GM21390 (cell line): ENCODE data around the gene XRN2.
A peak's percentile ranks its signal among the peaks of the same experiment; 100 is the strongest.

Source experiments
- ATAC-seq: cut with Tn5 transposase; IDR thresholded peaks from one replicate; pipeline ENCODE4 v1.9.1; 2021; ENCODE audit not compliant: unreplicated experiment

XRN2 gene, protein sequence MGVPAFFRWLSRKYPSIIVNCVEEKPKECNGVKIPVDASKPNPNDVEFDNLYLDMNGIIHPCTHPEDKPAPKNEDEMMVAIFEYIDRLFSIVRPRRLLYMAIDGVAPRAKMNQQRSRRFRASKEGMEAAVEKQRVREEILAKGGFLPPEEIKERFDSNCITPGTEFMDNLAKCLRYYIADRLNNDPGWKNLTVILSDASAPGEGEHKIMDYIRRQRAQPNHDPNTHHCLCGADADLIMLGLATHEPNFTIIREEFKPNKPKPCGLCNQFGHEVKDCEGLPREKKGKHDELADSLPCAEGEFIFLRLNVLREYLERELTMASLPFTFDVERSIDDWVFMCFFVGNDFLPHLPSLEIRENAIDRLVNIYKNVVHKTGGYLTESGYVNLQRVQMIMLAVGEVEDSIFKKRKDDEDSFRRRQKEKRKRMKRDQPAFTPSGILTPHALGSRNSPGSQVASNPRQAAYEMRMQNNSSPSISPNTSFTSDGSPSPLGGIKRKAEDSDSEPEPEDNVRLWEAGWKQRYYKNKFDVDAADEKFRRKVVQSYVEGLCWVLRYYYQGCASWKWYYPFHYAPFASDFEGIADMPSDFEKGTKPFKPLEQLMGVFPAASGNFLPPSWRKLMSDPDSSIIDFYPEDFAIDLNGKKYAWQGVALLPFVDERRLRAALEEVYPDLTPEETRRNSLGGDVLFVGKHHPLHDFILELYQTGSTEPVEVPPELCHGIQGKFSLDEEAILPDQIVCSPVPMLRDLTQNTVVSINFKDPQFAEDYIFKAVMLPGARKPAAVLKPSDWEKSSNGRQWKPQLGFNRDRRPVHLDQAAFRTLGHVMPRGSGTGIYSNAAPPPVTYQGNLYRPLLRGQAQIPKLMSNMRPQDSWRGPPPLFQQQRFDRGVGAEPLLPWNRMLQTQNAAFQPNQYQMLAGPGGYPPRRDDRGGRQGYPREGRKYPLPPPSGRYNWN

GRCh38 chr20:21303061-21303871 is at the start of gene XRN2:
Gene XRN2, plus strand, starts transcription at chr20:21303331. Its CDS starts 68 bp downstream, at chr20:21303399.
- ATAC-seq = peak; percentile 94

- ATAC-seq = no peak
Observed at GRCh38 chr20:21257192-21257591, 45.9 kb upstream of the XRN2 start.

- ATAC-seq = no peak
Observed at GRCh38 chr20:21258411-21258810, 44.7 kb upstream of the XRN2 start.

DNA sequence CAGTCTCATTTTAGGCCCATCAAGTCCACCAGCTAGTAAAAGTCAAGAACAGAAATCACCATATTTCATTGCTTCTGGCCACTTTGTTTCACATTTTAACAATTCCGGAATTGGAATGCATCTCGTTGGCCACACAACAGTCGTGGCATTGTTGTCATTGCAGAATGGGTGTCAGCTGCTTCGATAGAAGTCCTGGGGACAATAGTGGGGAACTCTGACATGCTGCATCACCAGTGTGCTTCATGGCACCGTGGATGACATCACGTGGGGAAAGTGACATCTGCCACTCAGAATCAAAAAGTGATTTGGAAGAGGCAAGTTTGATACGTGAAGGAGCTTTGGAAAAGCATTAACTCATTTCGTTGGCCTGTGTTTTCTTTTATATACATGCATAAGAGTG is 43.8 kb upstream of the XRN2 start:
- ATAC-seq = no peak

- ATAC-seq = no peak
Observed at GRCh38 chr20:21262812-21263211, 40.3 kb upstream of the XRN2 start.

DNA sequence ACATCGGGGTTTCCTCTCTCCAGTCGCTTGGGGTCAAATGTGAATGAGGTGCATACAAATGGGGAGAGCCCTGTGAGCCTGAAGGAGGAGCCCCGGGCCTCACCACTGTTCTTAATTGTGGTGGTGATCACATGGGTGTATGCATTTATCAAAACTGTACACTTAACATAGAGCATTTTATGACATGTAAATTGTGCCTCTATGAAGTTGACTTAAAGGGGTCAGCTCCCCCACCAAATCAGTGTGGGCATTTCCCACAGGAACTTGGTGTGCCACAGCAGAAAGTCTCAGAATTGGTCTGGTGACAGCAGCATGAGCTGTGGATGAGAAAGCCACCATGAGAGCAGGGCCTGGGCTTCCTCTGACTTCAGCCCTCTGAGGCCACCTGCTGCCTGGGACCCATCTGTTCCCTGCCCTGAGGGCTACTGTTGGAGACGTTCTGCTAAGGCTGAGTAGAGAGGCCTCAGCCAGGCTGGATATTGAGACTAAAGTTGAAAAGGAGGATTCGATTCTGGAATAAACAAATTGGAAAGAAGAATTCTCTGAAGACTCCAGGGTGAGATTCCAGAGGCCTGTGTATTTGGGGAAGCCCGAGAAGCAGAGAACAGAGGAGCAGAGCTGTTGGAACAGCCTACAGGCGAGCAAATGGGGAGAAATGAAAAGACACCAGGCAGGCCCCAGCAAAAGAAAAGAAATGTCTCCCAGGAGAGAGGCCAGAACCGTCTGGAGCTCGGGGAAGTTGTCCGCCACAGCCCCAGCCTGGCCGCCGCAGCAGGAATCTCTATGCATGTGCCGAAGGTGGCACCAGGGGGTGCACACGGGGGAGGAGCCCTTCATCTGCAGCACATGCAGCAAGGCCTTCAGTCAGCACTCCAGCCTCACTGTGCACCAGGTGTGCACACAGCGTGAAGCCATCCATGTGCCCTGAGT is 37.6 kb upstream of the XRN2 start:
- ATAC-seq = no peak

DNA sequence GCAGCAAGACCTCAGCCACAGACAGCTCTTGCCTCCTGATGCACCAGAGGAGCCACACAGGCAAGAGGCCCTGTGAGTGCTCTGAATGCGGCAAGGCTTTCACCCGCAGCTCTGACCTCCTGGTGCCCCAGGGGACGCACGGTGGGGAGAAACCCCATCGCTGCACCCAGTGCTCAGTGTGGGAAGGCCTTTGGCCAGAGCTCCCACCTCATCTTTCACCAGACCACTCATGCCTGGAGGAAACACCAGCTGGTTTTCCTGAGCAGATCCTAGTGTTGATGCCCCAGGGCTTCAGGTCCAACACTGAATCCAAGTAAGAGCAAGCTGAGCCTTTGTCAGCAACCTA is 37.0 kb upstream of the XRN2 start:
- ATAC-seq = no peak

GRCh38 chr20:21269772-21270171 is 33.4 kb upstream of the XRN2 start:
- ATAC-seq = no peak

GRCh38 chr20:21270806-21271205 is 32.3 kb upstream of the XRN2 start:
- ATAC-seq = no peak

- peak; percentile 58 for ATAC-seq
Observed at GRCh38 chr20:21272279-21272678, 30.9 kb upstream of the XRN2 start.

DNA sequence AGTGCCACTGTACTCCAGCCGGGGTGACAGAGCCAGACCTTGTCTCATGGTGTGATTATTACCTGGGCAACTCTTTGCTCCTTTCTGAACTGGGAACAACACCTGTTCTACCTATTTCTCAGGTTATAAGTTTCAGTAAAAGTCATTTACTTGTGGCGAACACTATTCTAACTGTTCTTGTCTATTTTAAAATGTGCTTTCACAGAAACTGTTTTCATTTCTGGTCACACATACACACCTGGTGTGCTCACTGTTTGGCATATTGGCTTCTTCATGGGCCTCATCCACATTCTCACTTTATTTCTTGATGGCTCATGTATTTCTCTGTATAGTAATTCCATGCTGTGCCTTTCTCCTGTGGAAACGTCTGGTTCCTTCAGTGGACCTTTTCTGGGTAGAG is 30.5 kb upstream of the XRN2 start:
- ATAC-seq = peak; percentile 59

DNA sequence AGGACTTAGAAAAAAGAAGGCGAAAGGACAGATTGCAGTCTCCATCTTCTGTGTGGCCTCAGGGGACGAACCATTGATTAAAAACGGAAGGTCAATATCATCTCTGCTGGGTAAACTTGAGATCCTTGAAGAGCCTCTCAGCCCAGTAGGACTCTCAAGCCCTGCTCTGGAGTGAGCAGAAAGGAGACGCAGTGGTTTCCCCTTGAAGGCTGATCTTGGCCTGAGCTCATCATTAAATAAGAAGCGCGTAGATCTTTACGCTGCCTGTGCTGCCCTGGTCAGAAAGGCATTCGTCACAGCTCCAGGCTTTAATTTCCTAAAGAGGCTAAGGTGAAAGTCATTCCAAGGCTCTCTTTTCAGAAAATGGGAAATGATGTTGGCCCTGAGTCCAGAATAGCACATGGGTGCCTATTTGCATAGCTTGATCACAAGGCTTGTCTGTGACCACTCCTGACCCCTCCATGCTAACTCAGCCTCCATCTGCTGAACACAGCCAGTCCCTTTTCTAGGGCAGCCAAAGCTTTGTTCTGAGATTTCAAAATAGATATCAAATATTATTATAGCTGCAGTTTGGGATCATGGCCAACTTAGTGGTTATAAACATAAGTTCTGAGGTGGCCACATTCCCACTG is 29.3 kb upstream of the XRN2 start:
- no peak for ATAC-seq

DNA sequence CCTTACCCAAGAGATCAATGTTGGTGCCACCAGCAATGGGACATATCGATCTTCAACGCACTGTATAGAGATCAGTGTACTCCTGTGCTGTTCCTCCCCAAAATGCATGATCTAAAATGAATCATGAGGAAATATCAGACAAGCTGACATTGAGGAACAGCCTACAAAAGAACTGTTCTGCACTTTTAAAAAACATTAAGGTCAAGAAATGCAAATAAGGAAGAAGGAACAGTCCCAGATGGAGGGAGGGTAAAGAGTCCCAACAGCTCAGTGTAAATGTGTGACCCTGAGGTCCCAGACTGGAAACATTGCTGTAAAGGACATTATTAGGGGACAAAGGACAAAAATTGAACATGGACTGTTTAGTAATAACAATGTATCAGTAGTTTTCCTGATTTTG is 24.3 kb upstream of the XRN2 start:
- no peak for ATAC-seq

DNA sequence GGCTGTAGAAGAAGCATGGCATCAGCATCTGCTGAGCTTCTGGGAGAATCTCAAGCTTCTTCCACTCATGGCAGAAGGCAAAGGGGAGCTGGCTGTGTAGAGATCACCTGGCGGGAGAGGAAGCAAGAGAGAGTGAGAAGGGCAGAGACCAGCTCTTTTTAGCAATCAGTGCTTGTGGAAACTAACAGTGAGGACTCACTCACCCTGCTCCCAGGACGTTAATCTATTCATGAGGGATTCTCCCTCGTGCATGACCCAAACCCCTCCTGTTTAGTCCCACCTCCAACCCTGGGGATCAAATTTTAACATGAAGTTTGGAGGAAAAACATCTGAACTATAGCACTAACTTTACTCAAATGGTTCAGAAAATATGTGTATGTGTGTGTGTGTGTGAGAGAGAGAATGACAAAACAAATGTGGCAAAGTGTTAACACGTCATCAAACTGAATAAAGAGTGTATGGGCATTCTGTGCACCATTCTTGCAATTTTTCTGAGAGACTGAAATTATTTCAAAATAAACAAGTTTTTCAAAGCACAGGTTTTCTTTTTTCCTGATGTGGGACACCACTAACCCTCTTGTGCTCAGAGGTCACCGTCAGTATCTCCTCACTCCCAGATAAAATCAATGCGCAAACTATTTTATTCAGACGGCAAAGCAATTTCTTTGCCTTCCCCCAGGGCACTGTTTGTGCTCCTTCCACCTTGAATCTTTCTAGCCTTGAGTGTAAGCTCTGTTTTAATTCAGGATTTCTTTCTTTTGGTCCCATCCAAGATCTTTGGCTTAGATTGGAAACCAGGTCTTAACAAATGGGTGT is 23.2 kb upstream of the XRN2 start:
- no peak for ATAC-seq

DNA sequence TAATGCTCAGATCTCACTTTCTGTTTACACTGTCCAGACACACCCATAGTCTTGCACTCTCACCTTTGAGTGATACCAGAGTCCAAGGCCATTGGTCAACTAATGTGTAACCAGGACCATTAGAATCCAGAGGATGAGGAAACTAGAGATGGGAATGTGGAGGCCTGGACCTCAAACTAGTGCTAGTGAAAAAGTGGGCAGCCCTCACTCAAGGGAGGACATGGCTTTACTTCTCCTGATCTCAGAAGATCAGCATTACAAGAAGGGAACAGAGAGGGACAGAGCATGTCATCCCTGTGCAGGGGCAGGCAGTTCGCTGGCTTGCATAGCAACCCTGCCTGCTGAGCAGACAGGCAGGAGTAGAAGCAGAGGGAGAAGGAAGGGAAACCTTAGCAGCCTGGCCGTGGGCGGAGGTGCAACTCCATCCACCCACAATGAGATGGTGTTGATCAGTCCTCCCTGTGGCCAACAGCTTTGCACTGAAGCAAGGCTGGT is 22.6 kb upstream of the XRN2 start:
- ATAC-seq = peak; percentile 79

- ATAC-seq = no peak
Observed at GRCh38 chr20:21286775-21287174, 16.4 kb upstream of the XRN2 start.

DNA sequence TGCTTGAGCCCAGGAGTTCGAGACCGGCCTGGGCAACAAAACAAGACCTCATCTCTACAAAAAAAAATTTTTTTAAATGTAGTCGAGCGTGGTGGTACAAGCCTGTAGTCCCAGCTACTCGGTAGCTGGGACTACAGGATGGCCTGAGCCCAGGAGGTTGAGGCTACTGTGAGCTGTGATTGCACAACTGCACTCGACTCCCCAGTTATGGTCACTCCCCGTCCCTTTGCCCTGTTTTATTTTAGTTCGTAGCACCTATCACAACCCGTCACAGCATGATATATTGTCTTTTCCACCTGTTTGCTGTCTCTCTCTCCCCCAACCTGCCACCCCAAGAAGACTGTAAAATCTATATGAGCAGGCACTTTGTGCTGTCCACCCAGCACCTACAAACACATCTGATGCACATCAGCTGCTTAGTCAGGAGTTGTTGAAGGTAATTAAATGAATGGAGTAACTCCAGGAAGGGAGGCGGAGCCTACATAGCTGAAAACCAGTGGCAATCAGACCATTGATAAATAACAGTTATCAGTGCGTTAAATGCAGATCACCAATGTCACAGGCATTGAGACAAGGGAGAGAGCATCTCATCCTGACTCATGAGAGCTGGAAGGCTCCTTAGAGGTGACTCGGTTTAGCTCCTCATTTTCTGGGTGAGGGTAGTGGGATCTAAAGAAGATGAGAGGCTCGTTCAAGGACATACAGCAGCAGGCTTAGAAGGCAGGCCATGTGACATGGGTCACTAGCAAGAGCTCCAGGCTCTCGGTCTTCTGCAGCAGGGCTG is 14.4 kb upstream of the XRN2 start:
- no peak for ATAC-seq

GRCh38 chr20:21289651-21290050 is 13.5 kb upstream of the XRN2 start:
- ATAC-seq = no peak
